HG03066 (cell line): ENCODE measurements around the gene GLB1L2.

Experiments used
- ATAC-seq: cut with Tn5 transposase; IDR thresholded peaks from one replicate; pipeline ENCODE4 v1.9.1; 2021; ENCODE audit warnings: low read depth; ENCODE audit not compliant: unreplicated experiment

GLB1L2 gene

DNA sequence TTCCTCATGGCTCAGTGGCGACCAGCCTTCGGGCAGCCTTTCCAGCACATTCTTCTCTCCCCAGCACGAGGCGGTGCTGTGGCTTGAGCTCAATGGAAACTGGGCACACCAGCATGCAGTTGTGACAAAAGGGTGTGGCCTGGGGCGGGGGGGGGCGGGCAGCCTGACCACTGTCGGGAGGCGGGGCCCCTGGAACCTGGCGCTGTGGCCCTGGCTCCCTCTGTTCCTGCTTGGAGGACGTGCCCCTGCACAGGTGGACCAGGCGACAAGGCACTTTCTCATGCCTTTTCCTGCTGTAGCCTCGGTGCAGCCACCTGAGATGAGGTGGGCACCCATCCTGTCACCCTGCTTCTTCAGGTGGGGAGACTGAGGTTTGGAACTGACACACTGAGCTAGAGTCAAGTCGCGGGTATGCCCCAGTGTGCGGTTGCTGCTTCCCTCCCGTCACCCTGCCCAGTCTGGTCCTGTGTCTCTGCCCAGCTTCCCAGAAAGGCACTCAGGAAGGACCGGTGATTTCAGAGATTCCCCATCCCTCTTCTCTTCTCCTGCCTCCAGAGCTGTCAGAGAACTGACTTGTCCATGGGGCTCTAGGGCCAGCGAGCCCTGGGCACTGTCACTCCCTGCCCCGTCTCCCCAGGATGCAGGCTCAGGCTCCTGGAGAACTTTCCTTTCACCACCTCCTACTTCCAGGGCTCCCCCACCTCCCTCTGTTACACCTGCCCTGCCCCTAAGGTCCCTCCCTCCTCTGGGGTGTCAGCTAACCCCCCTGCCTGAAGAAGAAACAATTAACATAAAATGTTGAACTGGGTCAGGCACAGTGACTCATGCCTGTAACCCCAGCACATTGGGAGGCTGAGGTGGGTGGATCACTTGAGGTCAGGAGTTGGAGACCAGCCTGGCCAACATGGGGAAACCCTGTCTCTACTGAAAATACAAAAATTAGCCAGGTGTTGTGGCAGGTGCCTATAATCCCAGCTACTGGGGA, 70.3 kb downstream of the GLB1L2 start:
- ATAC-seq: no peak

DNA sequence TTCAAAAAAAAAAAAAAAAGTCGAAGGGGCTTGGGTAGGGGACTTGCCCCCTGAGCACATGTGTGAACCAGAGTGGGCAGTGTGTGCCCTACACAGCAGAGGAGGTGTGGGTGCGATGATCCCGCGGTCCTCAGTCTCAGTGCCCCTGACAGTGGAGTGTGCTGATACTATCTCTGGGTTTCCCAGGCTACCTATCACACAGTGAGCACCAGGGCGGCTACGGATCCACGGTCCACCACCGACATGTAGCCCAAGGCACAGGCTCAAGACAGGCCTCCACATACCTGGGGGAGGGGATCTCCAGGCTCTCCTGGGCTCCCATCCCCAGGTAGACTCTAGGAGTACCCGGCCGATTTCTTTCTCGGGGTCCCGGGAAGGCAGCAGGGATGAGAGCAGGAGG, 71.1 kb downstream of the GLB1L2 start:
- ATAC-seq: no peak

DNA sequence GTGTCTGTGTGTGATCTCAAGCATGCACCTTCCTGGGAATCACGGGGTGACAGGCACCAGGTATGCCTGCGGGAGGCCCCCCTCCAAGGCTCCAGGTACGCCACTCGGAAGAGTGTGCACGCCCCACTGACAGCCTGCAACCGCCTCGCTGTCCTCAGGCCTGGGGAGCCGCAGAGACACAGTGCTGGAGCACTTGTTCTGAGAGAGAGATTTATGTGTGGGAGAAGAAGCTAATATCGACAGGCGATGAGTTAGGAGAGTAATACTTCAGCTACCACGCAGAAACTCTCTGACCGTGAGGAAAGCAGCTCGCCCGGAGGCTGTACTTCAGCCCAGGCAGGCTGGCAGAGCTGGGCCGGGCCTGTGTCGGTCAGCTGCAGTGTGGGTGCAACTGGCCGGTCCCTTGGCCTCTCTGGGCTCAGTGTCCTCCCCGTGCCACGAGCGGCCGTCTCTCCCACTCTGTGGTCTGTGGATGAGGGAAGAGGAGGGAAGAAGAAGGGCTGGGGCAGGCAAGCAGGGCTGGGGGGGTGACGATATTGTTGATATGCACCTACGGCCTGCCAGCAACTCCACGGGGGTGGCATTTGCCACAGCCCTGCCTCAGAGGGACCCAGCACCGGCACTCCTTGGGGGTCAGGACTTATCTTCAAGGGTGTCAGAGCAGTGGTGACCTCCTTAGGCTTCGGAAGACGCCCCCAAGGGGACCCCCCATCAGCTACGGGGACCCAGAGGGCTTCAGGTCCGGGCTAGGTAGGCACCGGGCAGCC, 73.0 kb downstream of the GLB1L2 start:
- ATAC-seq: no peak

GRCh38 chr11:134405436-134405835, 73.6 kb downstream of the GLB1L2 start:
- ATAC-seq: no peak

DNA sequence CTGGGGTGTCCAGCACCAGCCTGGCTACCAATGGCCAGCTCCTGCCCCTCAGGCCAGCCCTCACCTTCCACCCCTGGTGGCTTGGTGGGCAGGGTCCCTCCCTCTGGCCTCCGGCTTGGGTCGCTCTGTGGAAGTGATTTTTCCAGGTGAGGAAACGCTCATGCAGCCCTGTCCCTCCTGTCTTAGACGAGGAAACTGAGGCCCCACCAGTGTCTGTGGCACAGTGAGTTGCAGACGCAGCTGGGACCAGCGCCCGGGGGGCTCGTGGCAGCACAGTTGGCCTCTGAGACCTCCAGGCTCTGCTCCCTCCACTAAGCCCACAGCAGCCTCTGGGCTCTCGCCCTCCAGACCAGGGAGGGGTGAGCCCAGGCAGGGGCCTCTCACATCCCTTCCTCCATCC, 74.1 kb downstream of the GLB1L2 start:
- ATAC-seq: no peak

- no peak for ATAC-seq
Observed at GRCh38 chr11:134406264-134407185, 74.7 kb downstream of the GLB1L2 start.

GRCh38 chr11:134407321-134407828, 75.6 kb downstream of the GLB1L2 start:
- ATAC-seq: no peak

DNA sequence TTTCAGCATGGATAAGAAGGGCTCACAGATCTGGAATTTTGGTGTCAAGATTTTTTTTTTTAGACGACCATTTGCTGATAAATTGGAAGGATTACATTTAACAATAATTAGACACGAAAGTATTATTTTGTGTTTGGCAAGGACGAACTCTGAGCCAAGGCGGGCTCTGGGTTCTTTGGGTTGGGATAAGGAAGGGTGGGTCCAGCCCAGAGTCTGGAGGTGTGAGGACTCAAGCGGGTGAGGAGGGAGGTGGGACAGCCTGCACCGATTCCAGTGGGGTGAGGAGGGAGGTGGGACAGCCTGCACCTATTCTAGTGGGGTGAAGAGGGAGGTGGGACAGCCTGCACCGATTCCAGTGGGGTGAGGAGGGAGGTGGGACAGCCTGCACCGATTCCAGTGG, 76.1 kb downstream of the GLB1L2 start:
- ATAC-seq: no peak

GRCh38 chr11:134409552-134410429, 78.0 kb downstream of the GLB1L2 start:
- ATAC-seq: no peak

DNA sequence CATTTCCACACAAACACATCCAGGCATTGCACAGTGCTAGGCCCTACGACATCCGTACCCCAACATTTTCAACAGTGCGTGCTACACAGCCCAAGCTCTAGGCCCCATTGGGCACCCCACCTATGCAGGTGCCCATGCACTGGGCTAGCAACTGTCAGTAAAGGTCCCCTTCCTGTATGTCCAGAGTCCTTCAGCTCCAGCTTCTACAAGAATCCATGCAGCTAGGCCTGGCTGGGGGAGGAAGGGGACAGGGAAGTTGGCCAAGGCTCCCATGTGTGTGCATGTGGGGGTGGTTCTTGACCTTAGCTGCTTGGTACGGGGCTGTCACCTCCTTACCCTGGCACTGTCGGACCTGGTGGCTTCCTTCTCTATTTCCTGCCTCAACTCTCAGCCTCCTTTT, 79.0 kb downstream of the GLB1L2 start:
- no peak for ATAC-seq

GRCh38 chr11:134412203-134413042, 80.6 kb downstream of the GLB1L2 start, which contains the start of gene B3GAT1:
TSS of gene B3GAT1 (minus strand) at chr11:134412242. CDS start at chr11:134387659, 24,583 bp downstream.
- no peak for ATAC-seq

DNA sequence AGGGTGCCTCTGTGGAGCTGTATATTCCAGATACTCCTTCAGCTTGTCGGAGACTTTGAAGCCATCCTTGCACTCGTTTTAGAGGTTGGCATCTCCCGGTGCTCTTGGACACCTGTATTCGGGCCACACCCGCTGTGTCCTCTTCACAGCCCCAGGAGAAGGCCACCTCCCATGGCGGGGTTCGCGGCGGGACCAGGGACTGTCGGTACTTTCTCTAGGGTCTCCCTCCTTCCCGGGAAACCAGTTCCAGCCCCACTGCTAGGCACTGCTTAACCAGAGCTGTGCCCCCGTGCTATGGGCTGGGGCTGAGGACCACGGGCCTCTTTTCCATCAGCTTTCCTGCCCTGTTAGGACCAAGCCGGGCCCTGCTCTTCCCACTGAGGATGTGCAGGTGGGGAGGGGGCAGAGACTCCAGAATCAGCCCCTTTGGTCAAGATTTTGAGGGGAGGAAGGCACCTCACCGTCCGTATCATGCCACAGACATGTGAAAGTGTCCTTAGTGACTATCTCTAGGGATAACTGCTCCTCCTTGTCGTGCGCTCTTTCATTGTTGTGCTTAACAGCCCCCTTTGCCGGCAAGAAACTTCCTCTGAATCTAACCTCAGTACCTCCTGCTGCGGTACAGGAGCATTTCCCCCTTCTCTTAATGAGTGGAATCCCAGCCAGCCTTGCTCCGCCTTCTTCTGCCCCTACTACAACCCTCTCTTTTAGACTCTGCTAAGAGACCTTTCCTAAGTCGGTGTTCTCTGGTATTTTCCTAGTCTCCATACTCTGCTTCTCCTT, 81.4 kb downstream of the GLB1L2 start:
- no peak for ATAC-seq

- ATAC-seq: no peak
Observed at GRCh38 chr11:134413826-134414731, 82.3 kb downstream of the GLB1L2 start.

DNA sequence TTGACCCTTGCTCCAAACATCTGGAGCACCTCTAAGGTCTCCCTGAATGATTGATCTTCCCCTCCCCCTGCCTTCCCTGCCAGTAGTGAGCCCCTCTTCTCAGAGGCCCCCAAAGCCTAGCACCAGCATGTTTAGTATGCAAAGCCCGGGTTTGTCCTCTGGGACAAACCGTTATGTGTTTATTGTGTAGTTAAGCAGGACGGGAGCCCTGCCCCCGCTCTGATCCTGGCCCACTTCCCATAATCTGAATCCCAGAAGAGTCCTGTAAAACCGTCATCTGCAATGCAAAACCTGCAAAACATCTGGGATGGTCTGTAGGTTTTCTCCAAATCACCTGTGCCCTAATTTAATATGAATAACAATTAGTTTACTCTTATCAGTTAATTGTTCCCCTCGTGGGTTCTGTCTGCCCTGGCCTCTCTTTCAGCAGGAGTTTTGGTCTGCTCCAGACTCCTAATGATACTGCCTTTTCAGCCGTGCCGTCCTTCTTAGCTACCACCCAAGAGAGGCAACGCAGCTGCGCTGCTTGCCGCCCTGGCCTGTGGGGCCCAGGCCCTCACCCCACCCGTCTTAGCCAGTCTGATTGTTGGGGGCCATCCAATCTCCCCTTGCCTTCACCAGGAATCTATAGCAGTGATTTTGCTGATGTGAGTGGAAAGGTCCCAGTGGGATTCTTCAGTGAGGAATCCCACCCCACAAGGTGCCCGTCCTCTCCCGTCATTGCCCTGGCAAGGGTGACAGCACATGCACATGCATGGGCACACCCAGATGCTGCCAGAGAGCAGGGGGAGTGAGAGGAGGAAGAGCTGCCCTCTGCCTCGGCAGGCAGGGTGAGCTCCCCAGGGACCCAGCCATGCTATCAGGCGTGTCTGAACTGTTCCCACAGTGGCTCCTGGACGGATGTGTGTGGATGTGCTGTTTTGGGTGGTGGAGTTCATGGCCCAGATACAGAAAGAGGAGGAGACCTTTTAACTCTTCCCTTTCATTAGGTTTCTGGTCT, 83.3 kb downstream of the GLB1L2 start:
- no peak for ATAC-seq

DNA sequence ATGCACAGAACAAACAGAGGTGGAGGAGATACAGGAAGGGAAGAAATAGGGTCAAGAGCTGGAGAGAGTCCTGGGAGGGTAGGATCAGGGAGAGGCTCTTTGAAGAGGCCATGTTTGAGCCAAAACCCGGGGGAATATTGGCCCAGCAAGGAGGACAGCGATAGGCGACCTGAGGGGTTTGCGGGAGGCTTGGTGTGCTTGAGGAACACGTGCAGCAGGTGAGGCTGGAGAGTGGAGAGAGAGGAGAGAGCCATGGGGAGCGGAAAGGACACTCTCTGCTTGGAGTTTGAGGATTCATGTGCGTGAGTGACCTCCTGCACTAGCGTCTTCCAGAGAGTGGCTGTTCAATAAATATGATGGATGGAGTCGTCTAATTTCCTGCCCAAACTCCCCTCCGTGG, 84.9 kb downstream of the GLB1L2 start:
- ATAC-seq: no peak
